ENCODE results near the gene ACVR2B.

ACVR2B gene

DNA sequence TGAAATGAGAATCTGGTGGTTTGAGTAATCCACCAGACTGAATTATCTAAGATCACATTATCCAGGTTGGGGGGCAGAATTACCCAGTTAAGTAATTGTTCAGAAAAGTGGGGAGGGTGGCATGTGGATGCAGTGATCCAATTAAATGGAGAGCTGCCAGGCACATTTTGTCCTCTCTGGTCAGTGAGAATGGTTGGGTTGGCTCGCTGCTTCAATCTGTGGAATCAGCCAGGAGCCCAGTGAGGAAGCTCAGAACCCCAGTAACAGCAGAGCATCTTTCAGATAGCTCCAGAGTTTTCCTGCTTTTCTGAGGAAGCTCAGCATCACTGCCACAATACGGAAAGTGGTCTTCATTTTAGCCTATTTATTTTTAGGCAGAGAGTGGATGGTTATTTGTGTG lies 36.1 kb downstream of the ACVR2B start:
- no peak for DNase-seq

DNA sequence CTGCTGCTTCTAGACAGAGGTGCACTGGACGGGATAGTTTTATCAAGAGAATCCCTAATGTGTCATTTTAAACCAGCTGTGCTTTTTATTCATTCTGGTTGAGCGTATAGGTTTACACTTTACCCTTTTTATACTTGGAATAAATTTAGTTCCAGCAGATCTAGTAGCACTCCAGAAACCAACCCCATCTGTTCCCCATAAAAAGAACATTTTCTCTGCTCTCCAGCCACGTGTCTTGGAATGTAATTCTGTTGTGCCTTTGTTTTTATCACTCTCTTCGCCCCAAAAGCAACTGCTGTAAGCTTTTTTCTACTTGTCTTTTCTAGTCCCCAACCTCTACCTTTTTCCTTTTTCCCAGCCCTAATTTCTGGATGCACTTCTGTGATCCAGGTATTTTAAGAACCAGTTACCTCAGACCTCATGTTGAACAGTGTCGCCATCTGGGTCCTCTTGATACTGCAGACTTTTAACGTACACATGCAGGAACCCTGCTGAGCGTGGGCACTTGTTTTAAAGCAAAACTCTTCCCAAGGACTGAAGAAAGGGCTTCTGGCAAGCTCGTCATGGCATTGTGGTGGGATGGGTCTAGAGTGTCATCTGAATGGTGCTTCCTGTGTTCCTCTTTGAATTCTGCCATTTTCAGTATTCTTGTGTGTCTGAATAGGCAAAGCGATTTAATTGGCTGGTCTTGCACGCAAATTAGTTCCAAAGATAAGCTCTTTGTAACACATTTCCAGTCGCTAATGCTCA lies 36.8 kb downstream of the ACVR2B start:
- no peak for DNase-seq

- no peak for DNase-seq
These were observed 37.5 kb downstream of the ACVR2B start for GRCh38 chr3:38491215-38491614.

- DNase-seq: no peak
These were observed 39.3 kb downstream of the ACVR2B start for GRCh38 chr3:38493031-38493430.

- peak; percentile 86 for DNase-seq
These were observed 42.6 kb downstream of the ACVR2B start, which contains the start of gene EXOG for GRCh38 chr3:38496131-38496910. TSS of gene EXOG (plus strand) at chr3:38496340. CDS start at chr3:38496368, 28 bp downstream.

GRCh38 chr3:38497031-38497430 lies 43.3 kb downstream of the ACVR2B start:
- no peak for DNase-seq

DNA sequence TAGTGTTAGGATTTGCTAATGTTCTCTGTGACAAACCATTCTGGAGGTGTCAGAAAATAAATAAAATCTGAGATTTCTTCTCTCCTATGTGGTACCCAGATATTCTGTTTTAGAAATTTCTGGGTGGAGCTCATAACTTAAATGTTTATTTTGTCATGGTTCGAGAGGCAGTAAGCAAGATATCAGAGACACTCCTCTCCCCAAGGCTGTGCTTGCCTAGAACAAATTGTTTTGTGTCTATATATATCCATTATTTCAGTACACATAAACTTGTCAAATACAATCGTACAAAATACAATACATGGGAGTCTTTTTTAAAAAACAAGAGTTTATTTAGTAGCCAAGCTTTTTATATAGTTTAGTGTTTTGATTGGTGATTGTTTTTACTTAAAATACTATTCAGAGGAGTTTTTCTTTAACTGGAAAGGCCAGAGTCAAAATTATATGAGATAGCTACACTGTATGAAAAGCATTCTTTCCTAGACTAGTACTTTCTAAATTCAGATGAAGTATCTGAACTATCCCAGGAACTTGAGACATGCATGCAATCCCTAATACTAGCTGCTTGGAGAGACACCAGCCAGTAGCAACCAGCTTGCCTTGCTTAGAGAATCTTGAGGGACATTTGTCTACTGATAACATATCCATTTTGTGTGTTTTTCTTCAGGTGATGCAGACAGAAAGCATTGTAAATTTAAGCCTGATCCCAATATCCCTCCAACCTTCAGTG lies 47.2 kb downstream of the ACVR2B start:
- DNase-seq: no peak

GRCh38 chr3:38507120-38507519 lies 53.4 kb downstream of the ACVR2B start:
- no peak for DNase-seq

- no peak for DNase-seq
These were observed 56.0 kb downstream of the ACVR2B start for GRCh38 chr3:38509732-38510131.

- no peak for DNase-seq
These were observed 56.9 kb downstream of the ACVR2B start for GRCh38 chr3:38510631-38511030.

- DNase-seq: no peak
These were observed 57.9 kb downstream of the ACVR2B start for GRCh38 chr3:38511546-38511945.

GRCh38 chr3:38515367-38515766 lies 61.7 kb downstream of the ACVR2B start:
- no peak for DNase-seq

DNA sequence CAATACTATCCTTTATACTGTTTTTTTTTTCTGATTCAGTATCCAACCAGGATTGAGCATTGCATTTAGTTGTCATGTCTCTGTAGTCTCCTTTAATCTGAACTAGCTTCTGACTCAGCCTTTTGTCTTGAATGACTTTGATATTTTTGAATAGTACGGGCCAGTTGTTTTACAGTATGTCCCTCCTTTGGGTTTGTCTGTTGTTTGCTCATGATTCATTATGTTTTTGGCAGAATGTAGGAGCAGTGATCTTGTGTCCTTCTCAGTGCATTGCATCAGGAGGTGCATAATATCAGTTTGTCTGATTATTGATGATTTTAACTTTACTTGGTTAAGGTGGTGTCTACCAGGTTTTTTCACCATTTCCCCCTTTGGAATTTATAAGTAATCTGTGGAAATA lies 63.0 kb downstream of the ACVR2B start:
- no peak for DNase-seq

DNA sequence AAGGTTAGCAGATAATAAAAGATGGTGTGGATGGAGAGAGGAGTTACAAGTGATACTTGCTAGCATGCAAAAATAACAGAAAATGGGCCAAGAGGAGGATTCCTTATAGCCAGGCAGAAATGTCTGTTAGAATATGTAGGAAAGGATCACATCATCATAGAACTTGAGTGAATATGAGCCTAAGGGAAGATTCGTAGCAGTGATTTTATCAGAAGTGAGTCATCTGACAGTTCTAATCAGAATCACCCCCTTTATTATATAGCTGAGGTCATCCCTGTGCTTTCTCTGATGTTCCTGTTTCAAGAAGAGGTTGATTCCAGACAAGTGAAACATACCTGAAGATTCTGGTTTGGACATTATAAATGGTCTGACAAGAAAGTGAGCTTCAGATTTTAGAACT lies 65.3 kb downstream of the ACVR2B start:
- DNase-seq: no peak

GRCh38 chr3:38519651-38520050 lies 66.0 kb downstream of the ACVR2B start:
- peak; percentile 66 for DNase-seq

GRCh38 chr3:38521391-38521987 lies 67.8 kb downstream of the ACVR2B start:
- peak; percentile 53 for DNase-seq

DNA sequence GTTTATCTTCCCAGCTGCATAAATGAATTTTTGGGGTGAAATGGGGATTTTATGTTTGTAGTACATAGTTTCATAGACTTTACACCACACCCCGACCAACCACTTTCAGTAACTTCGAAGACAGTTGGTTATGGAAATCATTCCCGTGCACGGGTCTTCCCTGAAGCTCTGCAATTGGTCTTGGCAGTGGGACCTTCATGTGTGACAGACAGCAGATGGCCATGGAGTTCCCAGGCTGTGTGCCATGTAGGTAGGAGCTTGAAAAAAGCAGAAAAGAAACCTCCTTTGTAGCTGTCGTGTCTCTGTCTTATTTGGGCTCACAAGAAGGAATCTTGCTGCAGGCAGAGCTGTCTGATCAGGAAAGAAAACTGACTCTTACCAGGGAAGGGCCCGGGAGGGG lies 68.3 kb downstream of the ACVR2B start:
- no peak for DNase-seq

GRCh38 chr3:38524141-38524739 lies 70.5 kb downstream of the ACVR2B start:
- DNase-seq: no peak

DNA sequence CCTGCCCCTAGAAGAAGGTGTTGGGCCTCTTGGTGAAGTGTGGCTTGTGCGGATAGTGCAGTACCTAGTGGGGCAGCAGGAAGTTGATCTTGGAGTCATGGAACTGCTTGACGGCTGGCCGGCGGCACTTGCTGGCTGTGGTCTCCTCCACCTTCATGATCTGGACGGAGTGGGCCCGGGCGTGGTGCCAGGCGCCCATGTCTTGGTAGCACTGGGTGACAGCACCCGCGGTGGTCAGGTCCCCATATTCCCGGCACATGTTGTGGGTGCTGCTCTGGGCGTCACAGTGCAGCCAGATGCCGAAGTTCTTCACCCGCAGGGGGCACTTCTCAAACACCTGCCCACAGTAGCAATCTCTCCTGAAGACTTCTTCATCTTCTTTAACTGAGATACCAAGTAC lies 73.1 kb downstream of the ACVR2B start:
- no peak for DNase-seq

DNA sequence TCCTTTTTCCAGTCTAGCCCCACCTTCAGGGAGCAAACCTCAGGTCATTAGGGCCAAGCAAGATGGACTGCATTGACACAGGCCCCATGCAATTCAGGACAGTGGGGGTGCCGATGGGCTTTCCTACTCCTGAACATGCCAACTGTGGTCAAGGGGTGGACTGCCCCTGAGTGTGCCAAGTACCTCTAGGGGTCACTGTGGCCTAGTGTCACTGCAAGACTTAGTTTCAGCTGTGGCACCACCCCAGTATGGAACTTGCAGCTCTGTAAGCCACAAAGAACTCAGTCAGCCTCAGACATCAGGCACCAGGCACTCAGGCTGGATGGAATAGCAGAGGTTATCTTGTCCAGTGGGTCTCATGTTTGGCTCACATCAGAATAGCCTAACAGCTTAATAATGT lies 74.8 kb downstream of the ACVR2B start:
- no peak for DNase-seq

GRCh38 chr3:38532529-38532928 lies 78.8 kb downstream of the ACVR2B start:
- no peak for DNase-seq

DNA sequence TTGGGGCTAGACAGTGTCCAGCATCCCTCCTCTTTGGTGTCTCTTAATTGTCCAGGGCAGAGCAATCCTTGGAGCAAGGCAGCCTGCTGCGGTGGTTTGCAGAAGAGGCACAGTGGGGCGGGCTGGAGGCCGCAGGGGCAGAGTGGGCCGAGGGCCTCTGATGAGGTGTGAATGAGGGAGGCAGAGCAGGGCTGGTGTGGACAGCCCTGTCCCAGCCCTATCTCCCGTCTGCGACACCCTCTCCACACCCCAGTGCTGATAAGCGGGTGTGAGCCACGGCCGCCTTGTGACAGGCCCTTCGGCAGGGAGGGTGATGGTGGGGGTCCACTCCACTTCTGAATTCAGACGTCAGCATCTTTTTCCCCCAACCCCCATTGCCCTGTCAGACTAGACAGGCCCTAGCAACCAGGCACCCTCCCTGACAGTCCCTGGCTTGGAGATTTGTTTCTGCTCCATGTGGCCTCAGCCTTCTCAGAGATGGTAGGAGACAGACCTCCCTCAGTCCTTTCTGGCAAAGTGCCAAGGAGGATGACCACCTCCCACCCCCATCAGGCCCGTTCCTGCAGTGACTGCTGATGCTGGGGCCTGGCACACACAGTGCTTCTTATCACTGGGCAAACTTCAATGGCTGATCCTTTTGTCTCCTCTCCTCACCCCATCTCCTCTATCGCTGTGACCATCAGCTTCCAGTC lies 79.7 kb downstream of the ACVR2B start:
- DNase-seq: no peak
